WTC11 (cell line): ENCODE measurements around the gene SMAD9.

ENCODE experiments used
- CTCF ChIP-seq: fragments of 200-600 bp; IDR thresholded peaks from 2 replicates; pipeline ENCODE4 v1.8.0; 2022; ENCODE audit warnings: antibody characterized with exemption
- ESRRA ChIP-seq: sonication (generic); formaldehyde crosslinking; IDR thresholded peaks from 2 replicates; pipeline ENCODE4 v1.8.1; 2022; ENCODE audit warnings: mild to moderate bottlenecking, missing genetic modification reagents, borderline replicate concordance
- NFYB ChIP-seq: sonication (generic); formaldehyde crosslinking; conservative IDR thresholded peaks from 2 replicates; pipeline ENCODE4 v1.8.0; 2022; ENCODE audit warnings: low read depth, missing genetic modification reagents
- NR2C2 ChIP-seq: sonication (generic); formaldehyde crosslinking; IDR thresholded peaks from 2 replicates; pipeline ENCODE4 v1.8.0; 2022; ENCODE audit warnings: mild to moderate bottlenecking, missing genetic modification reagents

- TF ChIP-seq CTCF: no peak
- TF ChIP-seq ESRRA (CRISPR knock-in tag): no peak
- TF ChIP-seq NFYB (CRISPR knock-in tag): no peak
- TF ChIP-seq NR2C2 (CRISPR knock-in tag): no peak
Observed at GRCh38 chr13:36920616-36921185, 663 bp upstream of the SMAD9 start.
